ENCODE data around the gene LRP1.

- no peak for TF ChIP-seq CTCF (conservative IDR thresholded peaks at IDR 0.05; ENCODE audit: low read length)
- TF ChIP-seq EZH2phosphoT487 (IDR thresholded peaks at IDR 0.05; ENCODE audit: borderline replicate concordance), result no peak
Measured at GRCh38 chr12:57111031-57111734, 17.1 kb upstream of the LRP1 start, which contains the start of gene STAT6.

All from Loucy (cell line).